ENCODE results near the gene ZBTB7C.

DNA sequence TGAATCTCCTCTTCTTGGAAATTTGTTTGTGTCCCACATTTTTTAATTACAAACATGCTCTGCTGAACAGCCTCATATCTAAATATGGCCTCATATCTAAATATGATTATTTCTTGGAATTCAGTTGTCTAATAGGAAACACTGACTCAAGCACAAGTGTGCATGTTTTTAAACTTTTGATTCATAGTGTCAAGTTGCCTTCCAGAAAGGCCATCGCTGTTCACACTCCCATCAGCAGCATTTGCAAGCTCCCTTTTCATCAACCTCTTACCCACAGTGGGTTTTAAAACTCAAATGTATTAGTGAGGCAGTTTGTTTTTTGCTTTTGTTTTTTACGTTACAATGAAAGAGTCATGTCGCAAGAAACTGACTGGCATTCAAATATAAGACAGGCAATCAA, 413.5 kb downstream of the ZBTB7C start:
- TF ChIP-seq SIN3A (IDR thresholded peaks at IDR 0.05; ENCODE audit: borderline replicate concordance, insufficient read depth, low read length) (no peak), POLR2AphosphoS5 (IDR thresholded peaks at IDR 0.05; ENCODE audit: low read depth, low read length) (no peak), TAF1 (IDR thresholded peaks at IDR 0.05; ENCODE audit: borderline replicate concordance, insufficient read depth, low read length) (no peak), REST (IDR thresholded peaks at IDR 0.05; ENCODE audit: insufficient read depth in 1 of 2, low read depth in 2 of 2, low read length in 2 of 2) (no peak), FOXP2 (optimal IDR thresholded peaks at IDR 0.05; ENCODE audit: borderline replicate concordance, extremely low read depth, extremely low read length, insufficient read depth) (no peak)
